ENCODE results near the gene EBPL.

EBPL gene

DNA sequence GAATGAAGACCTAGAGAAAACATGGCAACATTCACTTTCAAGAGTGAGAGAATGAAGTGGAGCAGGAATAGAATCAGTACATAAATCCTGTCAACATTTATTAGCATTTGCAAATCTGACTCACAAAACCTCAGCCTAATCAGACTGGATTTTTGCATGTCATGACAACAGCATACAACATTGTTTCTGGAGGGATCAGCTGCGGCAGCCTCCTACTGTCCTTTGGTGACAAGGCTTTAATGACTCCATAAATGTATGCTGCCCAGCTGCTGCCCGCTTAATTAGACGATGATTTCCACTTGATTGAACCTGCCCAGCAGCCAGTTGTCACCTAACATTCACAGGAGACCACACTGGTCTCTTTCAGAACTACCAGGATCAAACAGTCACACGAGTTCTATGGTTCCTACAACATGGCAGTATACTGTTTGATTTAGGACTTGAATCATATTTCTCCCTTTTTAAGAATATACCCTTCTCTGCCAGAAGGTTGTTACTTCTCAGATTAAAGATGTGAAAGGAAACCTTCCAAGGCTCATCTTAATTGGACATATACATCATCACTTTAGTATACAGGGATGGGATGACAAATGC is 9.3 kb downstream of the EBPL start:
- TF ChIP-seq, protein P1, sequence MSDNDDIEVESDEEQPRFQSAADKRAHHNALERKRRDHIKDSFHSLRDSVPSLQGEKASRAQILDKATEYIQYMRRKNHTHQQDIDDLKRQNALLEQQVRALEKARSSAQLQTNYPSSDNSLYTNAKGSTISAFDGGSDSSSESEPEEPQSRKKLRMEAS (IDR thresholded peaks at IDR 0.05; ENCODE audit: low read depth, low read length): no peak
- TF ChIP-seq MYC (IDR thresholded peaks at IDR 0.05; ENCODE audit: low read depth, low read length) (no peak), POLR2A (IDR thresholded peaks at IDR 0.05; ENCODE audit: extremely low read depth, insufficient read length) (no peak)
- TF ChIP-seq, protein P2, sequence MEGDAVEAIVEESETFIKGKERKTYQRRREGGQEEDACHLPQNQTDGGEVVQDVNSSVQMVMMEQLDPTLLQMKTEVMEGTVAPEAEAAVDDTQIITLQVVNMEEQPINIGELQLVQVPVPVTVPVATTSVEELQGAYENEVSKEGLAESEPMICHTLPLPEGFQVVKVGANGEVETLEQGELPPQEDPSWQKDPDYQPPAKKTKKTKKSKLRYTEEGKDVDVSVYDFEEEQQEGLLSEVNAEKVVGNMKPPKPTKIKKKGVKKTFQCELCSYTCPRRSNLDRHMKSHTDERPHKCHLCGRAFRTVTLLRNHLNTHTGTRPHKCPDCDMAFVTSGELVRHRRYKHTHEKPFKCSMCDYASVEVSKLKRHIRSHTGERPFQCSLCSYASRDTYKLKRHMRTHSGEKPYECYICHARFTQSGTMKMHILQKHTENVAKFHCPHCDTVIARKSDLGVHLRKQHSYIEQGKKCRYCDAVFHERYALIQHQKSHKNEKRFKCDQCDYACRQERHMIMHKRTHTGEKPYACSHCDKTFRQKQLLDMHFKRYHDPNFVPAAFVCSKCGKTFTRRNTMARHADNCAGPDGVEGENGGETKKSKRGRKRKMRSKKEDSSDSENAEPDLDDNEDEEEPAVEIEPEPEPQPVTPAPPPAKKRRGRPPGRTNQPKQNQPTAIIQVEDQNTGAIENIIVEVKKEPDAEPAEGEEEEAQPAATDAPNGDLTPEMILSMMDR (IDR thresholded peaks at IDR 0.05; ENCODE audit: low read depth, low read length): no peak
- no peak for DNase-seq (ENCODE audit: low read depth)
- no peak overlapping the region for H3K4me3 ChIP-seq (ENCODE audit: low read depth, low read length)

- TF ChIP-seq, protein P2 (IDR thresholded peaks at IDR 0.05; ENCODE audit: low read depth, low read length): no peak
- TF ChIP-seq, protein P1 (IDR thresholded peaks at IDR 0.05; ENCODE audit: low read depth, low read length): no peak
- TF ChIP-seq MYC (IDR thresholded peaks at IDR 0.05; ENCODE audit: low read depth, low read length) (no peak), POLR2A (IDR thresholded peaks at IDR 0.05; ENCODE audit: extremely low read depth, insufficient read length) (no peak)
- H3K4me3 ChIP-seq (ENCODE audit: low read depth, low read length): no peak overlapping the region
- DNase-seq (ENCODE audit: low read depth): peak; percentile 46
Measured at GRCh38 chr13:49679246-49679645, 12.0 kb downstream of the EBPL start.

- no peak overlapping the region for H3K4me3 ChIP-seq (ENCODE audit: low read depth, low read length)
- no peak for DNase-seq (ENCODE audit: low read depth)
Measured at GRCh38 chr13:49678191-49678914, 12.9 kb downstream of the EBPL start.

DNA sequence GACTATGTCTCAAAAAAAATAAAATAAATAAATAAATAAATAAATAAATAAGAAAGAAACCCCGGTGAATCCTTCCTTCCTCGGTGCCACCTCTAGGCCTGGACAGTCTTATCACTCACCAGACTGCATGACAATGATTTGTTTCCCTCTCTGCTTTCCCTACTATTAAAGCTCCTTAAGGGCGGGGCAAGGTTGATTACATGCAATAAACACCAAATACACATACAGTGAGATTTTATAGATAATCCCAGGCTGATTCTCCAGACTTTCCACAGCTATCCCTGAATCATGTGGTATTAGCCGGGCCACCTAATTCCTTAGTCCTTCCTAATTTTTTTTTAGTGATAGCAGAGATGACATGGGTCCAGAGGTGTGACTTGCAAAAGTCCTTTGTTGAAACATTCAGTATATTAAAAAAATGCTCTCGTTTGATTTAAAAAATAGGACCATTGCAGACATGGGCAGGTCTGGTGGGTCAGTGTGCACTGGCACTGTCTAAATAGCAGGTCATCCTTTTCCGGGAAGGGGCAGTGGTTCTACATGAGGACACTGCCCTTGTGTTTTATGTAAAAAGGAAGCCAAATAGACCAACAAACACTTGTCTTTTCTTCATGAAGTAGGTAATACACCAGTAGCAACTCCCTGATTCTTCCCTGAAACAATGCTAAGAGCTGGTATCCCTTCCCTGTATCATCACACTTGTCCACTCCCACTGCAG is 14.5 kb downstream of the EBPL start:
- DNase-seq (ENCODE audit: low read depth): no peak
- TF ChIP-seq MYC (IDR thresholded peaks at IDR 0.05; ENCODE audit: low read depth, low read length) (no peak), POLR2A (IDR thresholded peaks at IDR 0.05; ENCODE audit: extremely low read depth, insufficient read length) (no peak)
- TF ChIP-seq, protein P1 (IDR thresholded peaks at IDR 0.05; ENCODE audit: low read depth, low read length): no peak
- TF ChIP-seq, protein P2 (IDR thresholded peaks at IDR 0.05; ENCODE audit: low read depth, low read length): no peak

More at GRCh38 chr13:49678191-49678914, 12.9 kb downstream of the EBPL start:
- TF ChIP-seq, protein P2 (IDR thresholded peaks at IDR 0.05; ENCODE audit: low read depth, low read length): no peak
- TF ChIP-seq, protein P1 (IDR thresholded peaks at IDR 0.05; ENCODE audit: low read depth, low read length): no peak
- TF ChIP-seq POLR2A (IDR thresholded peaks at IDR 0.05; ENCODE audit: extremely low read depth, insufficient read length) (no peak), MYC (IDR thresholded peaks at IDR 0.05; ENCODE audit: low read depth, low read length) (no peak)

GRCh38 chr13:49670828-49671227 is 20.5 kb downstream of the EBPL start:
- no peak overlapping the region for H3K4me3 ChIP-seq (ENCODE audit: low read depth, low read length)
- no peak for DNase-seq (ENCODE audit: low read depth)
- TF ChIP-seq POLR2A (IDR thresholded peaks at IDR 0.05; ENCODE audit: extremely low read depth, insufficient read length): no peak
- no peak for TF ChIP-seq MYC (IDR thresholded peaks at IDR 0.05; ENCODE audit: low read depth, low read length)

More for the DNA sequence above, 14.5 kb downstream of the EBPL start:
- no peak overlapping the region for H3K4me3 ChIP-seq (ENCODE audit: low read depth, low read length)
